Effector memory CD4-positive, alpha-beta T cell (primary cell): ENCODE results near the gene PPP2R1A.
"Not testable (repeated sequence)": the region's sequence is repeated elsewhere in the genome, so short reads cannot be mapped to it uniquely, and the experiment has no call there.

Experiments
- DNase-seq, 3 donors: peaks; one replicate each; pipeline ENCODE4 v3.0.0-alpha.2; 2020
- H3K27ac ChIP-seq: 2 replicates; pipeline ENCODE4 v1.7.0; 2013; ENCODE audit warnings: mild to moderate bottlenecking, low read length, moderate library complexity; ENCODE audit not compliant: insufficient read depth, poor library complexity, severe bottlenecking
- H3K27me3 ChIP-seq: replicated peaks from 2 replicates; pipeline ENCODE4 v1.7.0; 2013; ENCODE audit warnings: mild to moderate bottlenecking, low read length; ENCODE audit not compliant: insufficient read depth, control insufficient read depth, poor library complexity, severe bottlenecking
- H3K36me3 ChIP-seq: 2 replicates; pipeline ENCODE4 v1.7.0; 2013; ENCODE audit warnings: mild to moderate bottlenecking, low read length, moderate library complexity; ENCODE audit not compliant: control insufficient read depth, insufficient read depth
- H3K4me1 ChIP-seq: 2 replicates; pipeline ENCODE4 v1.7.0; 2013; ENCODE audit warnings: low read length, mild to moderate bottlenecking; ENCODE audit not compliant: control insufficient read depth, insufficient read depth, poor library complexity, severe bottlenecking
- H3K4me3 ChIP-seq: 2 replicates; pipeline ENCODE4 v1.7.0; 2013; ENCODE audit warnings: low read length, low read depth, mild to moderate bottlenecking; ENCODE audit not compliant: insufficient read depth, poor library complexity, severe bottlenecking
- H3K9me3 ChIP-seq: 2 replicates; pipeline ENCODE4 v1.7.0; 2013; ENCODE audit warnings: mild to moderate bottlenecking, low read length, moderate library complexity; ENCODE audit not compliant: control insufficient read depth

Gene PPP2R1A

GRCh38 chr19:52200044-52200443 lies 10.2 kb downstream of the PPP2R1A start:
- H3K9me3 ChIP-seq, result no peaks in the 10 kb centered on the region
- peaks cover 3% of the 10 kb centered on the region for H3K4me1 ChIP-seq
- peaks cover 73% of the 10 kb centered on the region for H3K36me3 ChIP-seq

DNA sequence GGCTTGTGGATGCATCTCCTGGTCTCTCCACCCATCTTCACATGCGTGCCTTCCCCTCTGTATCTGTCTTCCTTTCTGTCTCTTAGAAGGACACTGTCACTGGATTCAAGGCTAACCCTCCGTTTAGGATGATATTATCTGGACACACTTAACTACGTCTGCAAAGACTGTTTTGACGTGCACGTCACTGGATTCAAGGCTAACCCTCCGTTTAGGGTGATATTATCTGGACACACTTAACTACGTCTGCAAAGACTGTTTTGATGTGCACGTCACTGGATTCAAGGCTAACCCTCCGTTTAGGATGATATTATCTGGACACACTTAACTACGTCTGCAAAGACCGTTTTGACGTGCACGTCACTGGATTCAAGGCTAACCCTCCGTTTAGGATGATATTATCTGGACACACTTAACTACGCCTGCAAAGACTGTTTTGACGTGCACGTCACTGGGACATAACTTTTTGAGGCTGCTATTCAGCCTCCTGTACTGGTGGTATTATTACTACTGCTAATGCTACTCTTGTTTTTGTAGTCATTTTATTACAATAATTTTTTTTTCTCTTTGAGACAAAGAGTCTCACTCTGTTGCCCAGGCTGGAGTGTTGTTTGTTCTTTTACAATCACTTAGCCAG lies 11.0 kb downstream of the PPP2R1A start:
- H3K4me1 ChIP-seq, H3K27ac ChIP-seq, H3K27me3 ChIP-seq, H3K9me3 ChIP-seq, H3K4me3 ChIP-seq, DNase-seq: not testable (repeated sequence)
- peaks cover 73% of the 10 kb centered on the region for H3K36me3 ChIP-seq

More at GRCh38 chr19:52200044-52200443, 10.2 kb downstream of the PPP2R1A start:
- no peak for DNase-seq
- no peak overlapping the region for H3K4me3 ChIP-seq
- no peaks in the 10 kb centered on the region for H3K27me3 ChIP-seq
- H3K27ac ChIP-seq, result no peak overlapping the region

DNA sequence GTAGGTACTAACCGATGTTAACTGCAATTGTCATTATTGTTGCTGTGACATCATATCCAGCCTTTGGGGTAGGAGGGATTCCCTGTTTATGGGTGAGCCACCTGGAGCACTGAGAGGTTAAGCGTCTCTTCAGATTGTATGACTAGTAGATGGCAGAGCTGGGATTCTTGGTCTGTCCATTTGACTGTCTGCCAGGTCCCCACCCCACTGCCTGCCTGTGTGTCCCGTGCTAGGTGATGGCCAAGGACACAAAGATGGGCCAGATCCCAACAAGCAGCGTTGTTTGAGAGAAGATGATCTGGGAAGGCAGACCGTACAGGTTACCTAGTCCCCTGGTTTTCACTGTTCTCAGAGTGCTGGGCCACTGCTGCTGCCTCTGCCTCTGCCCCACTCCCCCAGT lies 16.6 kb downstream of the PPP2R1A start:
- Histone ChIP-seq H3K4me1 (no peaks in the 10 kb centered on the region), H3K27ac (no peak overlapping the region), H3K36me3 (peaks cover 78% of the 10 kb centered on the region), H3K9me3 (no peaks in the 10 kb centered on the region), H3K27me3 (no peaks in the 10 kb centered on the region), H3K4me3 (no peak overlapping the region)
- no peak for DNase-seq

DNA sequence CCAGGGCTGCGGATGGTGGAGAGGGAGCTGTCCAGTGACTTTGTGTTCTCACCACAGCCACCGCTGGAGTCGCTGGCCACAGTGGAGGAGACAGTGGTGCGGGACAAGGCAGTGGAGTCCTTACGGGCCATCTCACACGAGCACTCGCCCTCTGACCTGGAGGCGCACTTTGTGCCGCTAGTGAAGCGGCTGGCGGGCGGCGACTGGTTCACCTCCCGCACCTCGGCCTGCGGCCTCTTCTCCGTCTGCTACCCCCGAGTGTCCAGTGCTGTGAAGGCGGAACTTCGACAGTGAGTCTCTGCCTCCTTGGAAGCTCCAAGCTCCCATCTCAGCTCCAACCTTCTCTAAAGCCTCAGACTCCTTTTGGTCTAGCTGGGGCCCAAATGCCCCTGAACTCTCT lies 21.4 kb downstream of the PPP2R1A start:
- Histone ChIP-seq H3K4me3 (no peak overlapping the region), H3K36me3 (peaks cover 79% of the 10 kb centered on the region), H3K4me1 (no peaks in the 10 kb centered on the region), H3K27me3 (no peaks in the 10 kb centered on the region), H3K9me3 (no peaks in the 10 kb centered on the region), H3K27ac (no peak overlapping the region)
- no peak for DNase-seq

DNA sequence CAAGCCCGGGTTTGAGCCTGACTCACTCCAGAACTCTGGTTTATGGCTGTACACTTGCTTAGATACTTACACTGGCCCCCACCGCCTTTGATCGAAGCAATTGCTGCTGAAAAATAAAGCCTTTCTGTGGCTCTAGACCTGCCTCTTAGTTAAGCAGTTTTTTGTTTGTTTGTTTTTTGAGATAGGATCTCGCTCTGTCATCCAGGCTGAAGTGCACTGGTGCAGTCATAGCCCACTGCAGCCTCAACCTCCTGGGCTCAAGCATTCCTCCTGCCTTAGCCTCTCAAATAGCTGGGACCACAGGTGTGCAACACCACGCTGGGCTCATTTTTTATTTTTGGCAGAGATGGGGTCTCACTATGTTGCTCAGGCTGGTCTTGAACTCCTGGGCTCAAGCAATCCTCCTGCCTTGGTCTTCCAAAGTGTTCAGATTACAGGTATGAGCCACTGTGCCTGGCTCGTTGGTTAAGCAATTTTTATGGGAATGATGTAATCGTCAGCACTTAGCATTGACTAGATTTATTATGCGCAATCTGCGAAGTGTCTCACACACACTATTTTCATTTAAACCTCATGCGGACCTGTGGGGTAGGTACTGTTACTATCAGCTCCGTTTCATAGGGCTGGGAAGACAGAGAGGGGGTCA lies 22.2 kb downstream of the PPP2R1A start:
- H3K4me1 ChIP-seq, result no peaks in the 10 kb centered on the region
- no peaks in the 10 kb centered on the region for H3K27me3 ChIP-seq
- H3K9me3 ChIP-seq, result no peaks in the 10 kb centered on the region
- H3K36me3 ChIP-seq, result peaks cover 79% of the 10 kb centered on the region
- no peak overlapping the region for H3K4me3 ChIP-seq
- no peak overlapping the region for H3K27ac ChIP-seq
- DNase-seq, result no peak

GRCh38 chr19:52212572-52213255 lies 22.9 kb downstream of the PPP2R1A start:
- no peak overlapping the region for H3K4me3 ChIP-seq
- no peaks in the 10 kb centered on the region for H3K4me1 ChIP-seq
- H3K9me3 ChIP-seq, result no peaks in the 10 kb centered on the region
- no peak for DNase-seq
- no peak overlapping the region for H3K27ac ChIP-seq
- H3K36me3 ChIP-seq, result peaks cover 81% of the 10 kb centered on the region
- H3K27me3 ChIP-seq, result no peaks in the 10 kb centered on the region

DNA sequence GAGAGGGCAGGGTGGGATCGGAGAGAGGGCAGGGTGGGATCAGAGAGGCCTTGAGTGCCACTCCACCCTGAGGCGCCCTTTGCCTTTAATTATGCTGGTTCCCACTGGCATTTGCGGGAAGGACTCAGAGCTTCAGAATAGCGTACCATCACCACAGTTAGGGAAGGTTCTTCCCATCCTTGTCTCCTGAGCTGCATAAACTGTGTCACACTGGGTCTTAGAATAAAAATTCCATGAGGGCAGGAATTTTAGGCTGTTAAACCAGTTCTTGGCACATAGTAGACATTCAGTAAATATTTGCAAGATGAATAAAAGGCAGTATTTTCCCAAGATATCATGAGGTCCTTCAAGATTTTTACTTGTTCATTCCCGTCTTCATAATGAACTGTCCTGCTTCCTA lies 24.4 kb downstream of the PPP2R1A start:
- peaks cover 86% of the 10 kb centered on the region for H3K36me3 ChIP-seq

DNA sequence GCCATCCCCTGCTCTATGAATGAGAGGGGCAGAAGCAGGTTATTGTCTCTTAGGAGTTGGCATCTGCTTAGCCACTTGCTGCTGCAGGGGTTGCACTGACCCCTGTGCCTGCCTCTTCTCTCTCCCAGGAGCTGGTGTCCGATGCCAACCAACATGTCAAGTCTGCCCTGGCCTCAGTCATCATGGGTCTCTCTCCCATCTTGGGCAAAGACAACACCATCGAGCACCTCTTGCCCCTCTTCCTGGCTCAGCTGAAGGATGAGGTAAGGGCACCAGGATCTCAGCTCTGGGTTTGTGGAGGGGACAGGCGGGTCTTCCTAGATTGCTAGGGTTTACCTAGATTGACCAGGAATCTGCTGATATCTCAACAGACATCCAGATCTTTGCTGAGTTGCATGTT lies 26.5 kb downstream of the PPP2R1A start:
- no peak for DNase-seq
- H3K27me3 ChIP-seq, result no peaks in the 10 kb centered on the region
- no peak overlapping the region for H3K4me3 ChIP-seq
- no peaks in the 10 kb centered on the region for H3K4me1 ChIP-seq
- no peaks in the 10 kb centered on the region for H3K9me3 ChIP-seq
- peaks cover 99% of the 10 kb centered on the region for H3K36me3 ChIP-seq
- H3K27ac ChIP-seq, result no peak overlapping the region

More for the DNA sequence above, 24.4 kb downstream of the PPP2R1A start:
- Histone ChIP-seq H3K27me3 (no peaks in the 10 kb centered on the region), H3K4me3 (no peak overlapping the region), H3K9me3 (no peaks in the 10 kb centered on the region), H3K27ac (no peak overlapping the region), H3K4me1 (no peaks in the 10 kb centered on the region)
- no peak for DNase-seq

DNA sequence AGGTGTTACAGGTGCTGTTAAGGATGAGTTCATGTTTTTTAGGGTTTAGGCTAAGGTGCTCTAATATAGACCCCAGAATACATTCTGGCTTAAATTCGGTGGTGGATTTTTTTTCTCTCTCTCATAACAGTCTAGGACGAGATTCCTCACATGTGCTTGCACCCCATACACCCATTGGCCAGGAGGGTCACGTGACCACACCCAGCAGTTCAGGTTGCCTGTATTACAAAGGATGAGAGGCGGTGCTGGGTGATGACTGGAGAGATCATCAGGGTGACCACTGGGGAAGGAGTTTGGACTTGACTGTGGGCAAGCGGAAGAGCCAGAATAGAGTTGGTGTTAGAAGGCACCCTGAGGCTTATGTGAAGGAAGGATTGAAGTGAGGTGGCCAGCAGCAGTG lies 27.7 kb downstream of the PPP2R1A start:
- Histone ChIP-seq H3K27me3 (no peaks in the 10 kb centered on the region), H3K27ac (no peak overlapping the region), H3K9me3 (no peaks in the 10 kb centered on the region), H3K4me3 (no peak overlapping the region), H3K4me1 (no peaks in the 10 kb centered on the region), H3K36me3 (peaks cover 99% of the 10 kb centered on the region)
- no peak for DNase-seq

GRCh38 chr19:52219611-52220010 lies 29.8 kb downstream of the PPP2R1A start:
- no peak overlapping the region for H3K27ac ChIP-seq
- H3K36me3 ChIP-seq, result peaks cover 98% of the 10 kb centered on the region
- DNase-seq, result no peak
- no peaks in the 10 kb centered on the region for H3K9me3 ChIP-seq
- H3K27me3 ChIP-seq, result no peaks in the 10 kb centered on the region
- H3K4me1 ChIP-seq, result no peaks in the 10 kb centered on the region
- no peak overlapping the region for H3K4me3 ChIP-seq
